Mesendoderm (in vitro differentiated cells): ENCODE results near the gene ZNF275.

Experiments used
- DNase-seq: peaks from one replicate; pipeline ENCODE4 v3.0.0; 2013
- H2AK5ac ChIP-seq: 2 replicates; pipeline ENCODE4 v1.6.1; 2013; ENCODE audit warnings: low read length, inconsistent platforms
- H2BK120ac ChIP-seq: 2 replicates; pipeline ENCODE4 v1.6.1; 2013; ENCODE audit warnings: low read depth, mild to moderate bottlenecking, low read length, moderate library complexity, mixed read lengths
- H2BK15ac ChIP-seq: replicated peaks from 2 replicates; pipeline ENCODE4 v1.6.1; 2013; ENCODE audit warnings: low read depth, mild to moderate bottlenecking, moderate library complexity
- H2BK5ac ChIP-seq: 2 replicates; pipeline ENCODE4 v1.6.1; 2013; ENCODE audit warnings: low read length, inconsistent platforms
- H3K18ac ChIP-seq: 2 replicates; pipeline ENCODE4 v1.6.1; 2013; ENCODE audit warnings: mild to moderate bottlenecking, low read length, mixed read lengths
- H3K23ac ChIP-seq: one replicate; pipeline ENCODE4 v1.6.1; 2013; ENCODE audit warnings: low read length
- H3K27ac ChIP-seq: 2 replicates; pipeline ENCODE4 v1.5.1; 2013; ENCODE audit warnings: low read depth, mild to moderate bottlenecking, inconsistent platforms, low read length, moderate library complexity
- H3K27me3 ChIP-seq: 2 replicates; pipeline ENCODE4 v1.6.1; 2013; ENCODE audit warnings: low read length, control low read depth, mild to moderate bottlenecking, inconsistent platforms; ENCODE audit not compliant: insufficient read depth, poor library complexity
- H3K36me3 ChIP-seq: 2 replicates; pipeline ENCODE4 v1.6.1; 2013; ENCODE audit warnings: low read length, inconsistent platforms; ENCODE audit not compliant: control insufficient read depth, insufficient read depth
- H3K4ac ChIP-seq: one replicate; pipeline ENCODE4 v1.6.1; 2013; ENCODE audit warnings: low read depth, mild to moderate bottlenecking, low read length, moderate library complexity
- H3K4me1 ChIP-seq: 2 replicates; pipeline ENCODE4 v1.6.1; 2013; ENCODE audit warnings: low read depth, low read length, inconsistent platforms; ENCODE audit not compliant: control insufficient read depth
- H3K4me2 ChIP-seq: 2 replicates; pipeline ENCODE4 v1.6.1; 2013; ENCODE audit warnings: low read length
- H3K4me3 ChIP-seq: 2 replicates; pipeline ENCODE4 v1.5.1; 2013; ENCODE audit warnings: mild to moderate bottlenecking, low read length
- H3K56ac ChIP-seq: one replicate; pipeline ENCODE4 v1.6.1; 2013; ENCODE audit warnings: low read length
- H3K79me1 ChIP-seq: 2 replicates; pipeline ENCODE4 v1.6.1; 2013; ENCODE audit warnings: low read length, inconsistent platforms
- H3K79me2 ChIP-seq: 2 replicates; pipeline ENCODE4 v1.6.1; 2013; ENCODE audit warnings: mild to moderate bottlenecking, low read length; ENCODE audit not compliant: control insufficient read depth, insufficient read depth
- H3K9ac ChIP-seq: 2 replicates; pipeline ENCODE4 v1.6.1; 2013; ENCODE audit warnings: low read length, inconsistent platforms
- H4K5ac ChIP-seq: one replicate; pipeline ENCODE4 v1.6.1; 2013; ENCODE audit warnings: low read length
- H4K8ac ChIP-seq: one replicate; pipeline ENCODE4 v1.6.1; 2013; ENCODE audit warnings: low read depth, mild to moderate bottlenecking, control low read depth, low read length, moderate library complexity
- WGBS: extraction: QIAGEN DNeasy Blood & Tissue Kit; methylation state at CpG from one replicate; pipeline ENCODE4 v1.1.7; 2013; ENCODE audit warnings: low lambda C conversion rate, missing lambda C conversion rate; ENCODE audit not compliant: insufficient coverage; ENCODE audit errors: extremely low coverage; 5-methylcytosine and 5-hydroxymethylcytosine counted together

ZNF275 gene

GRCh38 chrX:153299855-153300254 lies 34.1 kb upstream of the ZNF275 start:
- Histone ChIP-seq H3K4ac (no peak overlapping the region), H3K27me3 (no peaks in the 10 kb centered on the region), H3K27ac (no peak overlapping the region), H3K4me3 (no peak overlapping the region), H3K18ac (no peak overlapping the region), H2BK15ac (no peak overlapping the region), H3K56ac (no peak overlapping the region), H4K8ac (no peak overlapping the region), H2BK120ac (no peak overlapping the region), H3K4me2 (no peak overlapping the region), H4K5ac (no peak overlapping the region), H3K9ac (no peak overlapping the region), H3K79me2 (no peaks in the 10 kb centered on the region), H3K23ac (no peak overlapping the region), H3K36me3 (no peaks in the 10 kb centered on the region), H2BK5ac (no peak overlapping the region), H3K4me1 (no peaks in the 10 kb centered on the region), H2AK5ac (no peak overlapping the region), H3K79me1 (no peaks in the 10 kb centered on the region)
- WGBS, result no CpG with 5 or more reads among the region's 5 CpGs
- no peak for DNase-seq

GRCh38 chrX:153301746-153302145 lies 32.2 kb upstream of the ZNF275 start:
- Histone ChIP-seq H3K4me3 (no peak overlapping the region), H3K27me3 (no peaks in the 10 kb centered on the region), H3K79me2 (no peaks in the 10 kb centered on the region), H3K4ac (no peak overlapping the region), H4K8ac (no peak overlapping the region), H2BK120ac (no peak overlapping the region), H2BK5ac (no peak overlapping the region), H3K9ac (no peak overlapping the region), H3K4me2 (no peak overlapping the region), H3K36me3 (no peaks in the 10 kb centered on the region), H3K56ac (no peak overlapping the region), H3K4me1 (no peaks in the 10 kb centered on the region), H3K27ac (no peak overlapping the region), H2BK15ac (no peak overlapping the region), H4K5ac (no peak overlapping the region), H3K18ac (no peak overlapping the region), H3K23ac (no peak overlapping the region), H2AK5ac (no peak overlapping the region), H3K79me1 (no peaks in the 10 kb centered on the region)
- no peak for DNase-seq
- WGBS, result no CpG with 5 or more reads among the region's 3 CpGs

GRCh38 chrX:153302796-153303195 lies 31.2 kb upstream of the ZNF275 start:
- H2BK15ac ChIP-seq, result no peak overlapping the region
- no peak overlapping the region for H2AK5ac ChIP-seq
- H3K27me3 ChIP-seq, result no peaks in the 10 kb centered on the region
- no peaks in the 10 kb centered on the region for H3K79me1 ChIP-seq
- no peaks in the 10 kb centered on the region for H3K79me2 ChIP-seq
- H3K4ac ChIP-seq, result no peak overlapping the region
- no peak overlapping the region for H4K8ac ChIP-seq
- no peak overlapping the region for H3K56ac ChIP-seq
- no peak overlapping the region for H4K5ac ChIP-seq
- H3K9ac ChIP-seq, result no peak overlapping the region
- no peaks in the 10 kb centered on the region for H3K4me1 ChIP-seq
- no peak overlapping the region for H3K4me3 ChIP-seq
- H3K4me2 ChIP-seq, result no peak overlapping the region
- WGBS, result no CpG with 5 or more reads among the region's 4 CpGs
- no peak for DNase-seq
- H2BK5ac ChIP-seq, result no peak overlapping the region
- no peak overlapping the region for H3K18ac ChIP-seq
- no peaks in the 10 kb centered on the region for H3K36me3 ChIP-seq
- H3K23ac ChIP-seq, result no peak overlapping the region
- no peak overlapping the region for H3K27ac ChIP-seq
- no peak overlapping the region for H2BK120ac ChIP-seq

- Histone ChIP-seq H3K27ac (no peak overlapping the region), H4K5ac (no peak overlapping the region), H3K4ac (no peak overlapping the region), H3K36me3 (no peaks in the 10 kb centered on the region), H2BK5ac (no peak overlapping the region), H3K27me3 (no peaks in the 10 kb centered on the region), H3K4me1 (no peaks in the 10 kb centered on the region), H3K4me3 (no peak overlapping the region), H3K79me1 (no peaks in the 10 kb centered on the region), H2BK120ac (no peak overlapping the region), H2BK15ac (no peak overlapping the region), H4K8ac (no peak overlapping the region), H3K9ac (no peak overlapping the region), H3K56ac (no peak overlapping the region), H2AK5ac (no peak overlapping the region), H3K79me2 (no peaks in the 10 kb centered on the region), H3K23ac (no peak overlapping the region), H3K4me2 (no peak overlapping the region), H3K18ac (no peak overlapping the region)
- DNase-seq, result no peak
- WGBS, result no CpG with 5 or more reads among the region's 12 CpGs
Observed at GRCh38 chrX:153303276-153304262, 30.4 kb upstream of the ZNF275 start.

- no peak for DNase-seq
- Histone ChIP-seq H2BK15ac (no peak overlapping the region), H3K4me3 (no peak overlapping the region), H3K4me2 (no peak overlapping the region), H4K8ac (no peak overlapping the region), H3K27me3 (no peaks in the 10 kb centered on the region), H4K5ac (no peak overlapping the region), H3K36me3 (no peaks in the 10 kb centered on the region), H3K27ac (no peak overlapping the region), H3K4me1 (no peaks in the 10 kb centered on the region), H3K23ac (no peak overlapping the region), H2AK5ac (no peak overlapping the region), H3K9ac (no peak overlapping the region), H3K4ac (no peak overlapping the region), H2BK120ac (no peak overlapping the region), H3K79me1 (no peaks in the 10 kb centered on the region), H2BK5ac (no peak overlapping the region), H3K79me2 (no peaks in the 10 kb centered on the region), H3K18ac (no peak overlapping the region), H3K56ac (no peak overlapping the region)
- WGBS, result no CpG with 5 or more reads among the region's 9 CpGs
Observed at GRCh38 chrX:153304988-153305736, 28.8 kb upstream of the ZNF275 start.
